K562 (cell line): ENCODE measurements around the gene NBEA. TPM values are rescaled to one million over a fixed set of nuclear protein-coding genes. Genes with fewer than 3 reads are reported as not detected.

Source experiments
- ATAC-seq: fragments of 200-7000 bp; cut with Tn5 transposase; 3 replicates; pipeline ENCODE4 v1.9.1; 2020; ENCODE audit warnings: moderate library complexity
- BruUV-seq: library from RNA; stranded (reverse); fragments of 400-500 nt; replicated peaks from 2 replicates; lab custom pipeline; 2021; lab: Mats Ljungman, UMichigan
- CTCF ChIA-PET: fragments of 300-600 bp; formaldehyde crosslinking; extraction: SDS; loops from one replicate; lab custom pipeline; 2021; ENCODE audit warnings: low intra/inter-chr PET ratio; lab: Yijun Ruan, JAX
- POLR2A ChIA-PET: fragments of 300-600, 350-650 bp; sonication (Branson Sonifier 250); formaldehyde crosslinking; extraction: SDS; loops from one replicate; lab custom pipeline; 2021; ENCODE audit warnings: antibody characterized with exemption, inconsistent platforms; lab: Yijun Ruan, JAX
- DNase-seq, 4 experiments: peaks; one replicate each; pipeline versions ENCODE4 v3.0.0 to v3.0.0-alpha.2; 2011 to 2018; ENCODE audit warnings: low spot score in 3 of 4, mixed read lengths in 3 of 4; ENCODE audit errors: extremely low read depth in 1 of 4
- FAIRE-seq: peaks from 2 replicates; lab custom pipeline; 2011; peaks lifted over from hg19 to GRCh38; lab: Jason Lieb, UNC
- H2AFZ ChIP-seq: 2 replicates; pipeline ENCODE4 v1.6.0; 2011; ENCODE audit warnings: low read depth, low read length, control low read depth, inconsistent platforms
- H3K27ac ChIP-seq: fragments of 200-600 bp; 3 replicates; pipeline ENCODE4 v1.8.0; 2011; ENCODE audit warnings: low read depth, mild to moderate bottlenecking, control low read depth, inconsistent platforms, low read length, moderate library complexity, mixed read lengths; ENCODE audit errors: extremely low read depth
- H3K27me3 ChIP-seq, 2 experiments: fragments of 300-600 bp in 1 of 2; 2 replicates in 1 of 2; 3 replicates in 1 of 2; pipeline versions ENCODE4 v1.6.0 to v1.8.0; 2011; ENCODE audit warnings: inconsistent platforms in 2 of 2, low read length in 2 of 2, mild to moderate bottlenecking in 1 of 2, mixed read lengths in 1 of 2, moderate library complexity in 1 of 2; ENCODE audit not compliant: control insufficient read depth in 2 of 2, insufficient read depth in 2 of 2
- H3K36me3 ChIP-seq: fragments of 300-600 bp; 3 replicates; pipeline ENCODE4 v1.8.0; 2011; ENCODE audit warnings: mild to moderate bottlenecking, low read length, inconsistent platforms; ENCODE audit not compliant: control insufficient read depth, insufficient read depth
- H3K4me1 ChIP-seq, 2 experiments: fragments of 200-600 bp in 1 of 2; replicated peaks in 1 of 2; 2 replicates in 1 of 2; 3 replicates in 1 of 2; pipeline versions ENCODE4 v1.5.1 to v1.8.0; 2011; ENCODE audit warnings: inconsistent platforms in 2 of 2, low read length in 2 of 2, mild to moderate bottlenecking in 1 of 2, mixed read lengths in 1 of 2, moderate library complexity in 1 of 2; ENCODE audit not compliant: control insufficient read depth in 2 of 2, insufficient read depth in 2 of 2
- H3K4me2 ChIP-seq: 2 replicates; pipeline ENCODE4 v1.6.1; 2011; ENCODE audit warnings: low read length, control low read depth, inconsistent platforms, mixed read lengths; ENCODE audit not compliant: insufficient read depth
- H3K4me3 ChIP-seq: fragments of 200-600 bp; sonication (generic), shearing (Covaris generic); 2 replicates; pipeline ENCODE4 v1.5.1; 2016; ENCODE audit warnings: control low read depth, inconsistent platforms
- H3K79me2 ChIP-seq: fragments of 200-600 bp; 3 replicates; pipeline ENCODE4 v1.8.0; 2011; ENCODE audit warnings: low read length, inconsistent platforms; ENCODE audit not compliant: control insufficient read depth, insufficient read depth
- H3K9ac ChIP-seq, 2 experiments: 2 replicates each; pipeline versions ENCODE4 v1.6.0 to v1.6.1; 2011; ENCODE audit warnings: low read depth in 2 of 2, low read length in 2 of 2, control low read depth in 1 of 2, inconsistent platforms in 1 of 2, mild to moderate bottlenecking in 1 of 2, mixed read lengths in 1 of 2; ENCODE audit not compliant: insufficient read depth in 1 of 2
- H3K9me1 ChIP-seq: one replicate; pipeline ENCODE4 v1.6.0; 2011; ENCODE audit warnings: inconsistent platforms, mild to moderate bottlenecking, low read length, moderate library complexity; ENCODE audit not compliant: control insufficient read depth, insufficient read depth
- H3K9me3 ChIP-seq: replicated peaks from 2 replicates; pipeline ENCODE4 v1.5.1; 2011; ENCODE audit warnings: low read depth, low read length, inconsistent platforms; ENCODE audit not compliant: control insufficient read depth, insufficient read depth
- H4K20me1 ChIP-seq: replicated peaks from 2 replicates; pipeline ENCODE4 v1.6.1; 2011; ENCODE audit warnings: low read length, inconsistent platforms, mixed read lengths; ENCODE audit not compliant: control insufficient read depth, insufficient read depth
- CREB3L1 ChIP-seq: fragments of 450-650 bp; IDR thresholded peaks from 2 replicates; pipeline ENCODE4 v1.6.1; 2014; ENCODE audit warnings: low read depth, mild to moderate bottlenecking, moderate library complexity, borderline replicate concordance
- FOSL1 ChIP-seq: fragments of 200-800 bp; sonication (Bioruptor generic); conservative IDR thresholded peaks from 2 replicates; pipeline ENCODE4 v1.6.1; 2016; ENCODE audit warnings: missing genetic modification characterization, missing compliant biosample characterization
- HNRNPL ChIP-seq: fragments of 200-400 bp; formaldehyde crosslinking; IDR thresholded peaks from 2 replicates; pipeline ENCODE4 v1.6.1; 2017; ENCODE audit warnings: low read depth, mild to moderate bottlenecking, low read length
- KDM4B ChIP-seq, 2 experiments: fragments of 450-650 bp in 1 of 2; sonication (generic) in 1 of 2; IDR thresholded peaks; 2 replicates each; pipeline ENCODE4 v1.6.1; 2016 to 2017; ENCODE audit warnings: borderline replicate concordance in 2 of 2, antibody characterized with exemption in 1 of 2, low read depth in 1 of 2, mild to moderate bottlenecking in 1 of 2
- PRMT5 ChIP-seq: sonication (generic); formaldehyde crosslinking; IDR thresholded peaks from 2 replicates; pipeline ENCODE4 v1.5.0; 2020; ENCODE audit warnings: missing genetic modification reagents
- SMAD4 ChIP-seq: fragments of 250-450 bp; sonication (Bioruptor Pico); conservative IDR thresholded peaks from 2 replicates; pipeline ENCODE4 v1.8.0; 2021; ENCODE audit warnings: inconsistent platforms, mild to moderate bottlenecking, moderate library complexity
- TAL1 ChIP-seq: fragments of 450-650 bp; IDR thresholded peaks from 2 replicates; pipeline ENCODE4 v1.6.1; 2016; ENCODE audit warnings: mild to moderate bottlenecking
- TFAM ChIP-seq: fragments of 250-450 bp; sonication (Bioruptor Pico); conservative IDR thresholded peaks from 2 replicates; pipeline ENCODE4 v1.5.0; 2021; ENCODE audit warnings: mild to moderate bottlenecking, moderate library complexity
- TRIM25 ChIP-seq: fragments of 450-650 bp; IDR thresholded peaks from 2 replicates; pipeline ENCODE4 v1.7.0; 2016; ENCODE audit warnings: borderline replicate concordance
- ZFP1 ChIP-seq: fragments of 450-650 bp; formaldehyde crosslinking; IDR thresholded peaks from 2 replicates; pipeline ENCODE4 v1.4.0; 2020; ENCODE audit warnings: mild to moderate bottlenecking, mixed read lengths
- ZNF146 ChIP-seq: IDR thresholded peaks from one replicate; pipeline ENCODE4 v1.6.1; 2018; ENCODE audit warnings: missing compliant biosample characterization; ENCODE audit not compliant: unreplicated experiment
- ZNF507 ChIP-seq: conservative IDR thresholded peaks from 2 replicates; pipeline ENCODE4 v1.6.1; 2017; ENCODE audit warnings: missing genetic modification characterization, missing compliant biosample characterization
- WGBS: fragments of 100-300 bp; shearing (Covaris generic); methylation state at CpG from one replicate; pipeline ENCODE4 v1.1.6; 2016; ENCODE audit warnings: low coverage, mixed read lengths; ENCODE audit not compliant: insufficient coverage; ENCODE audit errors: missing lambda C conversion rate; 5-methylcytosine and 5-hydroxymethylcytosine counted together
- in situ Hi-C: fragments of 300-500 bp; cut with MboI; formaldehyde crosslinking; loops from 4 replicates; pipeline ENCODE4 v1.15.0; 2018; ENCODE audit warnings: inconsistent platforms, mixed read lengths
- intact Hi-C: fragments of 100-400 bp; cut with micrococcal nuclease; formaldehyde crosslinking; loops from 2 replicates; pipeline ENCODE4 v1.14.2; 2022
- polyA plus RNA-seq, 8 experiments: library from polyadenylated mRNA; depleted of rRNA in 4 of 8; stranded (reverse) in 5 of 8; unstranded in 3 of 8; fragments of >200 nt; fragmentation: Nextera tagmentation in 2 of 8; fragmentation: Illumina TruSeq in 1 of 8; extraction: Ambion mirVana in 2 of 8; extraction: Trizol in 1 of 8; gene quantifications; 2 replicates each; pipeline versions ENCODE4 v1.2.1 to v1.2.3, GENCODE V29; 2011 to 2014; ENCODE audit warnings: inconsistent platforms in 1 of 8, missing spikeins in 1 of 8
- total RNA-seq, 7 experiments: library from RNA; depleted of rRNA in 6 of 7; stranded (reverse); fragments of >200 nt in 6 of 7; fragmentation: Illumina TruSeq in 2 of 7; extraction: Trizol in 2 of 7; gene quantifications; 2 replicates each; pipeline versions ENCODE4 v1.2.1 to v1.2.3, GENCODE V29; 2011 to 2021; ENCODE audit warnings: low replicate concordance in 1 of 7
- TF ChIP-seq, protein P1 (sequence below): fragments of 450-650 bp; conservative IDR thresholded peaks from 2 replicates; pipeline ENCODE4 v1.6.1; 2016; ENCODE audit warnings: missing genetic modification characterization, low read depth, mild to moderate bottlenecking, missing compliant biosample characterization, moderate library complexity
- TF ChIP-seq, protein P2 (sequence below): fragments of 250-450 bp; sonication (Bioruptor Pico); IDR thresholded peaks from 2 replicates; pipeline ENCODE4 v1.8.0; 2021; ENCODE audit warnings: borderline replicate concordance, mild to moderate bottlenecking, moderate library complexity; ENCODE audit not compliant: poor library complexity, severe bottlenecking
- TF ChIP-seq, protein P3 (sequence below): sonication (generic); formaldehyde crosslinking; IDR thresholded peaks from 2 replicates; pipeline ENCODE4 v1.4.0; 2020; ENCODE audit warnings: mild to moderate bottlenecking, missing genetic modification reagents

The NBEA gene
- total and polyA plus RNA-seq, 9 of the 15 experiments (the other 6 are each of a cell fraction or from before 2014, with no cell fraction given), result 0.03 to 0.94 (median 0.05) TPM; not detected in 2

- TF ChIP-seq, protein P1, sequence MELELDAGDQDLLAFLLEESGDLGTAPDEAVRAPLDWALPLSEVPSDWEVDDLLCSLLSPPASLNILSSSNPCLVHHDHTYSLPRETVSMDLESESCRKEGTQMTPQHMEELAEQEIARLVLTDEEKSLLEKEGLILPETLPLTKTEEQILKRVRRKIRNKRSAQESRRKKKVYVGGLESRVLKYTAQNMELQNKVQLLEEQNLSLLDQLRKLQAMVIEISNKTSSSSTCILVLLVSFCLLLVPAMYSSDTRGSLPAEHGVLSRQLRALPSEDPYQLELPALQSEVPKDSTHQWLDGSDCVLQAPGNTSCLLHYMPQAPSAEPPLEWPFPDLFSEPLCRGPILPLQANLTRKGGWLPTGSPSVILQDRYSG (tag), result no peak
- TF ChIP-seq HNRNPL (no peak), ZNF146 (CRISPR knock-in tag) (no peak), ZNF507 (no peak), TAL1 (no peak), TRIM25 (no peak)
- TF ChIP-seq, protein P2, sequence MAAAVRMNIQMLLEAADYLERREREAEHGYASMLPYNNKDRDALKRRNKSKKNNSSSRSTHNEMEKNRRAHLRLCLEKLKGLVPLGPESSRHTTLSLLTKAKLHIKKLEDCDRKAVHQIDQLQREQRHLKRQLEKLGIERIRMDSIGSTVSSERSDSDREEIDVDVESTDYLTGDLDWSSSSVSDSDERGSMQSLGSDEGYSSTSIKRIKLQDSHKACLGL (CRISPR knock-in tag), result no peak
Observed at GRCh38 chr13:35599384-35599783, 657.3 kb downstream of the NBEA start (continued).

GRCh38 chr13:35600137-35600536, 658.1 kb downstream of the NBEA start:
- Histone ChIP-seq H3K9me3 (no peaks in the 10 kb centered on the region), H3K27ac (no peak overlapping the region), H3K4me2 (no peak overlapping the region), H3K36me3 (no peaks in the 10 kb centered on the region), H3K79me2 (no peaks in the 10 kb centered on the region), H3K4me1 (no peaks in the 10 kb centered on the region), H4K20me1 (no peaks in the 10 kb centered on the region), H3K9ac (no peak overlapping the region), H3K27me3 (no peaks in the 10 kb centered on the region), H3K9me1 (no peaks in the 10 kb centered on the region), H3K4me3 (no peak overlapping the region), H2AFZ (no peak overlapping the region)
- intact Hi-C loops (no loop called here), in situ Hi-C loops (no loop called here)
- WGBS, result 0% methylated on average over 3 of the region's 3 CpGs
- ATAC-seq (no peak), FAIRE-seq (no peak), DNase-seq (no peak)
- CTCF ChIA-PET, result no interaction called here
- POLR2A ChIA-PET, result no interaction called here
- no TSS peak for BruUV-seq
- TF ChIP-seq TFAM, result no peak
- TF ChIP-seq PRMT5 (CRISPR knock-in tag), result no peak
- TF ChIP-seq KDM4B (IDR thresholded peaks at IDR 0.05; ENCODE audit: borderline replicate concordance in 2 of 2, low read depth in 1 of 2), result no peak
- no peak for TF ChIP-seq CREB3L1
- TF ChIP-seq, protein P3, sequence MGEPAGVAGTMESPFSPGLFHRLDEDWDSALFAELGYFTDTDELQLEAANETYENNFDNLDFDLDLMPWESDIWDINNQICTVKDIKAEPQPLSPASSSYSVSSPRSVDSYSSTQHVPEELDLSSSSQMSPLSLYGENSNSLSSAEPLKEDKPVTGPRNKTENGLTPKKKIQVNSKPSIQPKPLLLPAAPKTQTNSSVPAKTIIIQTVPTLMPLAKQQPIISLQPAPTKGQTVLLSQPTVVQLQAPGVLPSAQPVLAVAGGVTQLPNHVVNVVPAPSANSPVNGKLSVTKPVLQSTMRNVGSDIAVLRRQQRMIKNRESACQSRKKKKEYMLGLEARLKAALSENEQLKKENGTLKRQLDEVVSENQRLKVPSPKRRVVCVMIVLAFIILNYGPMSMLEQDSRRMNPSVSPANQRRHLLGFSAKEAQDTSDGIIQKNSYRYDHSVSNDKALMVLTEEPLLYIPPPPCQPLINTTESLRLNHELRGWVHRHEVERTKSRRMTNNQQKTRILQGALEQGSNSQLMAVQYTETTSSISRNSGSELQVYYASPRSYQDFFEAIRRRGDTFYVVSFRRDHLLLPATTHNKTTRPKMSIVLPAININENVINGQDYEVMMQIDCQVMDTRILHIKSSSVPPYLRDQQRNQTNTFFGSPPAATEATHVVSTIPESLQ (CRISPR knock-in tag), result no peak
- no peak for TF ChIP-seq FOSL1 (tag)
- no peak for TF ChIP-seq SMAD4
- no peak for TF ChIP-seq ZFP1
